Spleen (tissue), 7 donors: ENCODE data around the gene FBXL4.

Experiments used
- CTCF ChIP-seq, 11 experiments: fragments of 200-600 bp in 7 of 11; fragments of 450-650 bp in 4 of 11; sonication (generic) in 4 of 11; IDR thresholded peaks in 8 of 11; conservative IDR thresholded peaks in 3 of 11; 1 replicate in 7 of 11; 2 replicates in 4 of 11; pipeline versions ENCODE4 v1.4.0 to v1.8.0; 2016 to 2021; ENCODE audit warnings: antibody characterized with exemption in 11 of 11, inconsistent platforms in 4 of 11, mild to moderate bottlenecking in 1 of 11
- POLR2A ChIP-seq, 3 donors: fragments of 450-650 bp; IDR thresholded peaks; one replicate each; pipeline ENCODE4 v1.5.1; 2017; ENCODE audit warnings: antibody characterized with exemption in 3 of 3, mild to moderate bottlenecking in 1 of 3
- POLR2AphosphoS5 ChIP-seq, 3 donors: sonication (generic); formaldehyde crosslinking; IDR thresholded peaks; one replicate each; pipeline ENCODE4 v1.5.1; 2017; ENCODE audit warnings: antibody characterized with exemption in 3 of 3
- donor health status: DM: no; HTN: no; CAD: no; lungs with moderate emphysema.
- donor health status: DM: no; HTN: no; CAD: no.
- donor health status: DM: no; HTN: no; CAD: no.

- TF ChIP-seq CTCF (IDR thresholded peaks at IDR 0.05 in 8 of 11, conservative IDR thresholded peaks at IDR 0.05 in 3 of 11) (no peak), POLR2A (IDR thresholded peaks at IDR 0.05) (no peak), POLR2AphosphoS5 (IDR thresholded peaks at IDR 0.05) (no peak)
Observed at GRCh38 chr6:98909236-98909635, 38.5 kb downstream of the FBXL4 start.
